PFSK-1 (cell line): ENCODE data around the gene OLFML1.

Experiments
- FOXP2 ChIP-seq: optimal IDR thresholded peaks from 2 replicates; pipeline ENCODE3; 2011; ENCODE audit warnings: borderline replicate concordance, control low read depth, inconsistent platforms; ENCODE audit not compliant: insufficient read depth; ENCODE audit errors: extremely low read length, extremely low read depth
- POLR2AphosphoS5 ChIP-seq: IDR thresholded peaks from 2 replicates; pipeline ENCODE4 v1.6.1; 2012; ENCODE audit warnings: low read depth, mild to moderate bottlenecking, control low read depth, low read length, moderate library complexity
- REST ChIP-seq, 2 experiments: IDR thresholded peaks; 2 replicates each; pipeline versions ENCODE4 v1.6.1 to v1.8.0; 2011 to 2012; ENCODE audit warnings: low read depth in 2 of 2, low read length in 2 of 2, control low read depth in 1 of 2, inconsistent platforms in 1 of 2, mild to moderate bottlenecking in 1 of 2, moderate library complexity in 1 of 2; ENCODE audit not compliant: insufficient read depth in 1 of 2
- SIN3A ChIP-seq: IDR thresholded peaks from 2 replicates; pipeline ENCODE4 v1.6.1; 2012; ENCODE audit warnings: mild to moderate bottlenecking, low read length, moderate library complexity, borderline replicate concordance; ENCODE audit not compliant: insufficient read depth
- TAF1 ChIP-seq: IDR thresholded peaks from 2 replicates; pipeline ENCODE4 v1.6.1; 2012; ENCODE audit warnings: low read length, control low read depth, borderline replicate concordance; ENCODE audit not compliant: insufficient read depth

Gene OLFML1

GRCh38 chr11:7462706-7463105, 22.6 kb upstream of the OLFML1 start:
- TF ChIP-seq TAF1 (no peak), FOXP2 (no peak), POLR2AphosphoS5 (no peak), SIN3A (no peak), REST (IDR thresholded peaks at IDR 0.05; ENCODE audit: insufficient read depth in 1 of 2, low read depth in 2 of 2, low read length in 2 of 2) (no peak)

GRCh38 chr11:7467652-7468051, 17.7 kb upstream of the OLFML1 start:
- no peak for TF ChIP-seq POLR2AphosphoS5
- TF ChIP-seq REST (IDR thresholded peaks at IDR 0.05; ENCODE audit: insufficient read depth in 1 of 2, low read depth in 2 of 2, low read length in 2 of 2) = no peak
- TF ChIP-seq FOXP2 = no peak
- no peak for TF ChIP-seq SIN3A
- no peak for TF ChIP-seq TAF1

- TF ChIP-seq TAF1 (no peak), REST (IDR thresholded peaks at IDR 0.05; ENCODE audit: insufficient read depth in 1 of 2, low read depth in 2 of 2, low read length in 2 of 2) (no peak), FOXP2 (no peak), POLR2AphosphoS5 (no peak), SIN3A (no peak)
Observed at GRCh38 chr11:7469351-7469865, 15.9 kb upstream of the OLFML1 start.

GRCh38 chr11:7471071-7471470, 14.2 kb upstream of the OLFML1 start:
- TF ChIP-seq SIN3A (no peak), TAF1 (no peak), FOXP2 (no peak), REST (IDR thresholded peaks at IDR 0.05; ENCODE audit: insufficient read depth in 1 of 2, low read depth in 2 of 2, low read length in 2 of 2) (no peak), POLR2AphosphoS5 (no peak)

GRCh38 chr11:7473717-7474116, 11.6 kb upstream of the OLFML1 start:
- no peak for TF ChIP-seq TAF1
- TF ChIP-seq REST (IDR thresholded peaks at IDR 0.05; ENCODE audit: insufficient read depth in 1 of 2, low read depth in 2 of 2, low read length in 2 of 2) = no peak
- no peak for TF ChIP-seq FOXP2
- TF ChIP-seq SIN3A = no peak
- no peak for TF ChIP-seq POLR2AphosphoS5
